ENCODE data around the gene CAMK1G.

The CAMK1G gene

DNA sequence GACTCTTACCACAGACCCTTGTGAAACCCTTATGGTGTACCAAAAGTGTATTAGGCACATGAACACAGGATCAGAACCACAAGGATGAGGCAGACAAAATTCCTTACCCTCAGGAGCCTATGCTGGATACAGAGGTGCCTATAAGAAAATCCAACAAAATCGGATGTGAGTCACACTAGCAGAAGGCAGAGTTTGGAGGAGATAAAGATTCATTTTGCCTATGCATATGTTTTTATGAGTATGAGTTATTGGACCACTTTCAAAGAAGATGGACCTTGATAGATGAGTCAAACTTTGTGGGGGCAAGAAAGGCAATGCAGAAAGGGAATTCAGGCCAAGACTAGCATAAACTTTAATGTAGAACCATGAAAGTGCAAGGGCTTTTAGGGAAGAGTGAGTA lies 17.0 kb downstream of the CAMK1G start:
- no peak for DNase-seq (ENCODE audit: low read depth in 2 of 2)

DNA sequence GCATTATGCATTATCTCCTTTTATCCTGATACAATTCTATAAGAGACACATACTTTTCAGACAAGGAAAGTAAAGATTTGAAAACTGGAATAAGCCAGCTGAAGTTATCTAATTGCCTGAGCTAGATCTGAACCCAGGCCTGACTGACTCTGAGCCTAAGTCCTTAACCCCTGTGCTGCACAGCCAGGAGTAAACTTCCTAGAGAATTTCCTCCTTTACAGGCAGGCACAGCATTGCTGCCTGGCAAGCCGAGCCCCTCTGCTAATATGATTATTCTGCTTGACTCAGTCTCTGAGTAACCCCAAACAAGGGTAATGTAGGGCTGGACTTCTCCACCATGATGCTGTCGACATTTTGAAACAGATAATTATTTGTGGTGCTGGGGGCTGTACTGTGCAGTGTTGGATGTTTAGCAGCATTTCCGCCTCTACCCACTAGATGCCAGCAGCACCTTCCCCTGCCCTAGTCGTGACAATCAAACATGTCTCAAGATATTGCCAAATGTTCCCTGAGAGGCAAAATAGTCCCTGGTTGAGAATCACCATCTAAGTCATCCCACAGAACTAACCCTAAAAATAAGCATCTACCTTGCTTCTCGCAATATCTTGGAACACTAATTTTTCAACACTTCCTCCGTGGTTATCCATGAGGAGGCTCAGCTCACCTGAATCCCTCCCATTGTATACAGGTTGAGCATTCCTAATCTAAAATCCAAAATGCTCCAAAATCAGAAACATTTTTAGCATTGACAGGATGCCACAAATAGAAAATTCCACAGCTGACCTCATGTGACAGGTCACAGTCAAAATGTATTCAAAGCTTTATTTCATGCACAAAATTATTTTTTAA lies 18.5 kb downstream of the CAMK1G start:
- DNase-seq (ENCODE audit: low read depth in 2 of 2): no peak

DNA sequence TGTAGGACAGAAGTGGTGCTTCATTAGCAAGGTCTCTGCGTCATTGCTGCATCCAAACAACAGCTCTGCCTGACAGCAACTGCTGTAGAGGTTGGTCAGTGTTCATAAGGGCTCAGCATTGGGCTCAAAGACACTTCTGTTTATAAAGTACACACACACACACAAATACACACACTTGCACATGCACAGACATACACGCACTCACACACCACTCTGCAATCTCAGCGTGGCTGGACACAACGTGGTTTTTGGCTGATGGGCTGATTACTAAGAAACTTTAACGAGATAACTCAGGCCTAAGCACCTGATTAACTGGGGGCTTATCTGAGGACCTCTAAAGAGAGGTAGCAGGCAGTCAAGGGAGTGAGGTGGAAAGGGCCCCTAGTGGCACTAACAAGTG lies 20.4 kb downstream of the CAMK1G start:
- DNase-seq (ENCODE audit: low read depth in 2 of 2): no peak

DNA sequence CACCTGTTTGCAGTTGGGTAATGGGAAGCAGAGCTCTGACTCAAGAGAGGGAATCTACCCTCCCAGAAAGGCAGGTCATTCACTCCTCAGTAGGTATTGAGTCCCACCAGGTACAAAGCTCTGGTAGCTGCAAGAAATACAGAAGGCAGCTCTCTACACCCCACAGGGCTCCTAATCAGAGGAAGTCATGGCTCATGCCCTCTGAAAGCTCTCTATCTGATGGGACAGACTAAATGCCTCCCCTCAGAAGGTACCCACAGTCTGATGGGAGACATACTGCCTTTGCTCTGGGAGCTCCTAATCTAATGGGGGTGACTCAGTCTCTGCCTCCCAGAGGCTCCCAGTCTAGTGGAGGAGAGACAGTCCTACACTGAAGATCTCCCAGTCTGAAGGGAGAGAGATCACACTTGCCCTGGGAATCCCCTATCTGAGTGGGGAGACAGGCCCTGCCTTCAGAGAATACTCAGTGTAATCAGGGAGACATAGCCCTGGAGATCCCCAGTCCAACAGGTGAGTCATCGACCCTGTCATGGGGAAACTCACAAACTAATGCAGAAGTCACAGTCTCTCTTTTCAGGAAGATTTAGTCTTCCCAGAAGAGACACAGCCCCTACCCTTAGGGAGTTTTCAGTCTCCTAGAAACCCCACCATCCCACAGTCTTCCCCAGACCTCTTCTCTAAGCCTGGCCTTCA lies 23.7 kb downstream of the CAMK1G start:
- DNase-seq (ENCODE audit: low read depth in 2 of 2): no peak

DNA sequence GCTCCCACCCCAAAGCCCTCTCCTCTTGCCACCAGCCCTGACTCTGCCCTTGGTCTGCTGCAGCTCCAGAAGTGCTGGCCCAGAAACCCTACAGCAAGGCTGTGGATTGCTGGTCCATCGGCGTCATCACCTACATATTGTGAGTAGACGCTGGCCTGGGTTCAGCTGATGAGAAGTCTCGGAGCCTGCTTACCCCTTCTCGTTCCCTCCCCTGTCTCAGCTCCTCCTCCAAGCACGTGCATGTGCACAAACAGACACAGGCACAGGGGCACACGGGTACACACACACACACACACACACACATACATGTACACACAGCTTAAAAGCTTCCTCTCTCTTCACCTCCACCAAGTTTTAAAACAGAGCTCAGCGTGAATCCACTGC lies 24.3 kb downstream of the CAMK1G start:
- DNase-seq (ENCODE audit: low read depth in 2 of 2): no peak

DNA sequence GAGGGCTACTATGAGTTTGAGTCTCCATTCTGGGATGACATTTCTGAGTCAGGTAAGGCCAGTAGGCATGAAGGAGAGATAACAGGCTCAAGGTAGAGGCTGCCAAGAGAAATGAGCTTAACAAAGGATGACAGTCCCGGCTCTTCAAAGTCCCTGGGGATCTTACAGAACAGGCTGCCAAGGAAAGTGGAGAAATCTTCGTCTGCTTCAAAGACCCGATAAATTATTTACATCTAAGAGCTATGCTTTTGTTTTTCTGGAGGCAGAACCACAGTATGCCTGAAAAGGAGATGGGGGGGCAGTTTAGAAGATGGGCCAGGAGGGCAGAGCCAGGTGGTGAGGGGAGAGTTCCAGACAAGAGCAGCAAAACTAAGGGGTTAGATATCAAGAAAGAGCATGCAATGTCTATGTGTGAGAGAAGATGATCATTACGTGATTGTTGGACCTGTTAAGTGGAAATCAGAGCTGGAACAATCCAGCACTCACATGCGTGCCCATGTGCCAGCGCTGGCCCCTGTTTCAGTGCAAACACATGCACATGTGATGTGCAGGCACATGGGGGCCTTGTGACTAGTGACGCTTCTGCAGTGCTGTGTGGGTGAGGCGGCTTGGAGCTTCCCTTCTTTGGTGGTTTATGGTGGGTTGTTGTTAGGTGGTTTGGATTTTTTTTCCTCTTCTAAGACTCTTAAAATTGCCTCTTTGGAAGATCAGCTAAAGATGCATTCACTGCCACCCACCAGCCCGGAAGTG lies 25.7 kb downstream of the CAMK1G start:
- no peak for DNase-seq (ENCODE audit: low read depth in 2 of 2)

DNA sequence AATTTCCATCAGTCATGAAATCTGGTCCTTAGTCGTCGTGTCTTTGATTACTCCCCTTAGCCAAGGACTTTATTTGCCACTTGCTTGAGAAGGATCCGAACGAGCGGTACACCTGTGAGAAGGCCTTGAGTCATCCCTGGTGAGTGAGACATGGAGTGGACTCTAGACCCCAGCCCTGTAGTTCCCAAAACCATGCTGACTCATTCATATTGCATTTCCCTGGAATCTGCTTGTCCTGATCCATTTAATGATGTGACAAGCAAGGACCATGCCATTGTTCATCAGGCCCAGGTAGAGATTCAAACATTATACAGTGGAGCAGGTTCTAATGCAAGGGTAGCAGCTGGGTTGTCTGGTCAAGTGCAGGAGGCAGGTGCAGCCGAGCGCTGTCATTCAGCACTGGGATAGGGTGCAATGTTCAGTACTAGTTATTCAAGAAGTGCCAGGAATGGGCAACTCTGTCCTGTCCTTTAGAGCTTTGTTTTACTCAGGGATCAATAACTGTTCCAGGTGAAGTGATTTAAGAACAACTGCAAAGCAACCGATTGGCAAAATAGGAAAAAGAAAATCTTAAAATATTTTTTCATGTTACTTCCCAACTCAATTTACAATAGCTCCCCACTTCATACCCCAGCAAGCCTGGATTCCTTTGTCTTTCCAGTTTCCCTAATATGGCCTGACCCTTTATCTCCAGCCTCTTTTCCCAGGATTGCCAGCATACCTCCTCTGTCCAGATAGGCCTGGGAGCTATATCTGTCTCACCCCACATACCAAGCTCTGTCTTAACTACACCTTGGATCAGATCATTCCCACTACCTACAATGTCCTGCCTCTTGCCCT lies 26.5 kb downstream of the CAMK1G start:
- DNase-seq (ENCODE audit: low read depth in 2 of 2): no peak

DNA sequence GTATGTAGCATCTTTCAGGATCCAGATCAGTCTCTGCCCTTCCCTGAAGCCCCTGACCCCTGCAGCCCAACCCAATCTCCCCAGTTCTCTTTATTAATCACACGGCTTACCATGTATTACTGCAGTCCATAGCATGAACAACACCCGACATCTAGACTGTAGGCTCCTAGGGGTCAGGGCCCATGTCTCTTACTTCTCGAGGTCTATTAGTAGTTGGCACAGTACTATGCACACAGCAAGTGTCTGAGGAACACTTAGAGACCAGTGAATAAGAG lies 27.1 kb downstream of the CAMK1G start:
- DNase-seq (ENCODE audit: low read depth in 2 of 2): no peak

DNA sequence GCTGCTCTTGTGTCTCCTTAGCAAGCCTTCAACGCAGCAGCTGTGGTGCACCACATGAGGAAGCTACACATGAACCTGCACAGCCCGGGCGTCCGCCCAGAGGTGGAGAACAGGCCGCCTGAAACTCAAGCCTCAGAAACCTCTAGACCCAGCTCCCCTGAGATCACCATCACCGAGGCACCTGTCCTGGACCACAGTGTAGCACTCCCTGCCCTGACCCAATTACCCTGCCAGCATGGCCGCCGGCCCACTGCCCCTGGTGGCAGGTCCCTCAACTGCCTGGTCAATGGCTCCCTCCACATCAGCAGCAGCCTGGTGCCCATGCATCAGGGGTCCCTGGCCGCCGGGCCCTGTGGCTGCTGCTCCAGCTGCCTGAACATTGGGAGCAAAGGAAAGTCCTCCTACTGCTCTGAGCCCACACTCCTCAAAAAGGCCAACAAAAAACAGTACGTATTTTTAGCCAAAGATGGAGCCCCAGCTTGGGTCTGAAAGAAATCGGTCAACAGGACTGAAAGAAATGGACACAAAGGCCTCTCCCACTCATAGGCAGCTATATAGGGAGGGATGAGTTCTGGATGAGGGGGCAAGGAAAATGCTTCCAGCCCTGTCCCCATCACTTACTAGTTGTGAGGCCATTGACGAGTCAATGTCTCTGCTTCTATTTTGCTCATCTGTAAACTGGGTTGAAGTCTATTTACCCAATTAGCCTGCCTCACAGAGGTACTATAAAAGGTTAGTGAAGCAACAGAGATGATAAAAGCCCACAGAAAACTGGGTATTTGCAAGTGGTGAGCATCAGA lies 28.5 kb downstream of the CAMK1G start:
- no peak for DNase-seq (ENCODE audit: low read depth in 2 of 2)

DNA sequence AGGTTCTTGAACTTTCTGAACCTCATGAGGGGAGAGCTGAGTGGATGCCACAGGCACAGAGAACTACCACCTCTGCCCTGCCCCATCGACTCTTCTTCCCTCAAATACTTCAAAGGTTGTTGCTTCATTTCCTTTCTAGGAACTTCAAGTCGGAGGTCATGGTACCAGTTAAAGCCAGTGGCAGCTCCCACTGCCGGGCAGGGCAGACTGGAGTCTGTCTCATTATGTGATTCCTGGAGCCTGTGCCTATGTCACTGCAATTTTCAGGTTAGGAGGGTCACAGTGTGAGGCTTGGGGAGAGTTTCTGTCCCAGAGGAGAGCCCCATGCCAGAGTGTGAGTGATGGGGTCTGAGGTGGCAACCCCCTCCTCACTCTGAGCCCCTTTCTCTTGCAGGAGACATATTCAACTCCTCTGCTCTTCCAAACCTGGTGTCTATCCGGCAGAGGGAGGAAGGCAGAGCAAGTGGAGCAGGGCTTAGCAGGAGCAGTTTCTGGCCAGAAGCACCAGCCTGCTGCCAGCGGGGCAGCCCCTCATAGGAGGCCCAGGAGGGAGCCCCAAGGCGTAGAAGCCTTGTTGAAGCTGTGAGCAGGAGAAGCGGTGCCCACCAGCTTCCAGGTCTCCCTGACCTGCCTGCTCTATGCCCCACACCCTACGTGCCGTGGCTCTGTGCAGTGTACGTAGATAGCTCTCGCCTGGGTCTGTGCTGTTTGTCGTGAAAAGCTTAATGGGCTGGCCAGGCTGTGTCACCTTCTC lies 29.3 kb downstream of the CAMK1G start:
- DNase-seq (ENCODE audit: low read depth in 2 of 2): no peak

DNA sequence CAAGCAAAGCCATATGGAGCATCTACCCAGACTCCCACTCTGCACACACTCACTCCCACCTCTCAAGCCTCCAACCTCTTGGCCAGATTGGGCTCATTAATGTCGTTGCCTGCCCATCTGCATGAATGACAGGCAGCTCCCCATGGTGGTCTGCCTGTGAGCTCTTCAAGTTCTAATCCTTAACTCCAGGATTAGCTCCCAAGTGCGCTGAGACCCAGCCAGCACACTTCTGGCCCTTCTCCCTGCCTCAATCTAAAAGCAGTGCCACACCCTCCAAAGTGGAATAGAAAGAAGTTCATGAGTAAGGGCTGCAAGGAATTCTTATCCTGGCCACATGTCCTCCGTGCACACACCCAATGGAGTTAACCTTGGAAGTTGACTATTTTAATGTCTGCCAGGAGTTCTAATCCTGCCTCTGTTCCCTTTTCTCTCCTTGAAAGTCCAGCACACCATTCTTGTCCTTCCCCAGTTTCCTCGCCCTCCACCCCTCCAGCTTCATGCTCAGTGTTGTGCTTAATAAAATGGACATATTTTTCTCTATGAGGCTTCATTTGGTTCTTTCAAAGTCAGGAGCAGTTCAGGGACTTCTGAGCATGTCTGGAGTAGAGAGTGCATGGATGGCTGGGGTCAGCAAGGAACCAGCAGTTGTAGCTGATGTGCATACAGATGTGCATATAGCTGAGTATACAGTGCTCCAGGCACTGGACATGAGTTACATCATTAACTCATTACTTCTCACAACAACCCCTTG lies 30.1 kb downstream of the CAMK1G start:
- DNase-seq (ENCODE audit: low read depth in 2 of 2): no peak

DNA sequence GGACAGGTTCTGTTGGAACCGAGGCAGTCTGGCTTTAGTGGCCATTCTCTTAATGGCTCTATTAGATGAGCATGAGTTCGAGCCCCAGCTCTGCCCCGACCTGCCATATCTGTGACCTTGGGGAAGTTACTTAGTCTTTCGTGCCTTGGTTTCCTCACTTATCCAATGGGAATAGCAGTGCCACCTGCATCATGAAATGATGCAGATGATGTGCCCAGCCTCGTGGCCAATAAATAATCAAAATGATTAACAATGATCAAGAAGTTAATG lies 30.6 kb downstream of the CAMK1G start:
- no peak for DNase-seq (ENCODE audit: low read depth in 2 of 2)

DNA sequence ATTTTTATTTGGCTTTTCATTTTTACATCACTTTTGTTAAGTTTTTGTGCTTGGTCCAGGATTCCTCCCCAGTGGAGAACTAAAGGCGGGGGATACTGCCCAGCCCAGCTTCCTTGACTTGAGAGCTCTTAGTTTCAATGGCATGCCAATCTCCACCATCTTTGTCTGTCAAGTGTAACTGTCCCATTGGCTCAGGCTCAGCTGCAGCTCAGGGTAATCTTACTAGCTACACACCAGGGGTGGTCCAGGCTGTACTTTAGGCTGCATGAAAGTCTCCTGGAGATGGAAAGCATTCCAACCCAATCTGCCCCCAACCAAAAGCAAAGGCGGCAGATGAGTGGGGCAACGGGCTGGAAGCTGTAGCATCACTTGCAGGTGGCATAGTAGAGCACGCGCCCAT lies 31.4 kb downstream of the CAMK1G start:
- DNase-seq (ENCODE audit: low read depth in 2 of 2): no peak

DNA sequence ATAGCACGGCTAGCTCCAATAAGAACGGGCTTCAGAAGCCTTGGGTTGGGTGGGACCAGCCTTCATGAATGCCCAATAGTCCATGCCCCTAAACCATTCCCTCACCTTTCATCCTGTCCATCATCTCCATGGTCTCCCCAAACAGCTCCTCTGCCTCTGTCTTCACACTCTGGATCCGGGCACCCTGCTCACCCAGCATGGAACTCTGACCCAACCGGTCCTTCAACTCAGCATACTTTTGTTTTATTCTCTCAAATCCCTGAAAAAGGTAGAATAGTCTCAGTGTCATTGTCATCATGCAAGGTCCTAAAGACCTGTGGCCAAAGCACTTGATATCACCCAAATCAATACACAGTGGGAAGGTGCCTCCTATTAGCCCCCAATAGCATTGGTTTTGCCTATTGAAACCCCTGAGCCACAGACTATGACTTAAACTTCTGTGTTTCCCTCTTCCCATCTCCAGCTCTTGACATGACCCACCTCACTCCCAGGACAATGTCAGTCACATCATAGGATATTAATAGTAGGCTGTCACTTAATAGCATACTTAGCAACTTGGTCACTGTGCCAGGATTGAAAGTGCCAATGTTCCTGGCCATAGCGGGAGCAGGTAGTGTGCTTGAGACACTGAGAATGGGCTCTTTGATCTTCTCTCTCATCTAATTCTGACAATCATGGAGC lies 33.0 kb downstream of the CAMK1G start:
- no peak for DNase-seq (ENCODE audit: low read depth in 2 of 2)

DNA sequence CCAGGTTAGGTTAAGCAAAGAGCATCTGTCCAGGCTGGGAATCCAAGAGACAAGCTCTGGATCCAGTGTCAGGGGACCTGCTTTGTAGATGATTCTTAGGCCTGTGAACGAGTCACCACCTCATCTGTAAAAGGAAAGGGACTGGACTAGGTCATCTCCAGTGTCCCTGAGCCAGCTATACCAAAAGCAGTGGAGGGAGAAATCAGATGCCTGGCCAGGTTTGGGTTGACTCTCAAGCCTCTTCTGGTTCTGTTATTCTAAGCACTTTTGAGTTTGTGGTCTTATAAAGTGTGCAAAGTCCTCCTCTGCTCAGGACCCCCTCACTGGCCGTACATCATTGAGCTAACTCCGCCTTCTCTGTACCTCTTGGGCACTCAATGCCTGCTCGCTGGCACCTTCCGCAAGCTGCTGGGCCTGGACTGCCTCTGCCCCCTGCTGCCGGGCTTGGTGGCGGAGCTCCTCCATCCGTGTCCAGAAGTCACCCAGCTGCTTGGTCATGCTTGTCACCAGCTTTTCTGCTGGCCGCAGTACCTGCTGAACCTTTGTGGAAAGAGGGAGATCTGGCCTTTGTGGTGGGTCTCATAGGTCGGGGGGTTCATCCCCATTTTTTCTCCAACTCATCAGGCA lies 33.6 kb downstream of the CAMK1G start:
- no peak for DNase-seq (ENCODE audit: low read depth in 2 of 2)

DNA sequence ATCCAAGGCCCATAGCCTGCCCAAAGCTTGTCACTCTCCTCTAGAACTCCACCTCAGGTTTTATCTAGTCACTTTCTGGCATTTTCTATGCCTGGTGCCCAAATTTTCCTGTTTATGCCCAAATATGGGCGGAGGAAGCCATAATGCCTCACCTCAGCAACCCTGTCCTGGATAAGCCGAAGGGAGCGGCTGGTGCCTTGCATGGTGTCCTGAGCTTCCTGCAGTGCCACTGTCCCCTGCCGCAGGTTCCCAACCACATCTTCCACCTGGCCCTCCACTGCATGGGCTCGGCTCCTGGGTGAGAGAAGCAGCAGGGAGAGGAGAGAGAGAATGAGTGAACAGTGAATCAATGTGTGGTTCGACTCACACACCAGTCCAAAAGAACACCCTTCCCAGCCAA lies 34.2 kb downstream of the CAMK1G start:
- no peak for DNase-seq (ENCODE audit: low read depth in 2 of 2)

DNA sequence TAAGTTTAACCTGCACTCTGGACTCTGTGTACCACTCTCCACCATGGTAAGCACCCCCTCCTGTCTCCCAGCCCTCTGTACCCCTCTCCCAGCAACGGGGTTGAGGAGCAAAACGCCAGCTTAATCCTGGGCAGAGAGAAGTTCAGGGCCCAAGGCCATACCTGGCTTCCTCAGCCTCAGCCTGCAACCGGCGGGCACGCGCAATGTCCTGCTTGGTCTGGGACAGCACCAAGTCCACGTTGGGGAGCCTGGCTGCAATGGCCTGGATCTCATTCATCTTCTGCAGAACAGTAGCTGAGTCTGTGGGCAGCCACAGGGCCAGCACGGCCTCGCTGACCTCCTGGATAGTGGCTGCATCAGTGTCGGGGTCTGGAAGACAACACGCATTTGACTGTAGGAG lies 34.8 kb downstream of the CAMK1G start:
- DNase-seq (ENCODE audit: low read depth in 2 of 2): no peak

DNA sequence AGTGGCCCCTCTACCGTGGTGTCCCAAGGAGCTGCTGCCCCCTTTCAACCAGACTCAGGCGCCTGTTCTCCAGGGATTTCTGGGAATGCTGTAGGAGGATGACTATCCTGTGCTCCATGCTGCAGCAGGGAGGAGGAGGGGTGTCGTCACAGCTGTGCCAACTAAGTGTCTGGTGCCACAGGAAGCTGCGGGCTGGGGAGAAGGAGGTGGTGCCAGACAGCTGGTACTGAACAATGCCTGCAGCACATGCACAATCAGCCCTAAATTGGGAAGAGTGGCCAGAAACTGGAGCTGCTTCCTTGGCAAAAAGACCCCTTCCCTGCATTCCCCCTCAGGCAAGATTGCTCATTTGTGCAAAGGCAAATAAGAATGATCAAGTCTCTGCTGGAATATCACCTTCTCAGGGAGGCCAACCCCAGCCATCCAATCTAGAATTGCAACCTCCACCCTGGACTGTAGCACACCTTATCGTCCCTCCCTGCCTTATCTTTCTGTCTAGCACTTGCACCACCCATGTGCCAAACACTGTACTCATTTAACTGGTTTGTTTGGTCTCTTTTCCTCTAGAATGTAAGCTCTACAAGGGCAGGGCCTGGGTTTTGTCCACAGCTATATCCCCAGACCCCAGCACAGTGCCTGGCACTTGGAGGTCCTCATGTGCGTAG lies 35.4 kb downstream of the CAMK1G start:
- DNase-seq (ENCODE audit: low read depth in 2 of 2): no peak
